Uterus (tissue), 2 donors: Measurements from ENCODE around the gene TAMALIN.

Source experiments
- POLR2A ChIP-seq, 2 donors: fragments of 450-650 bp; IDR thresholded peaks; one replicate each; pipeline ENCODE4 v1.6.1; 2016; ENCODE audit warnings: antibody characterized with exemption in 2 of 2, mild to moderate bottlenecking in 1 of 2, moderate library complexity in 1 of 2
- TF ChIP-seq, protein P1 (sequence below), 4 experiments: fragments of 200-600 bp in 2 of 4; fragments of 450-650 bp in 2 of 4; sonication (generic) in 2 of 4; IDR thresholded peaks; one replicate each; pipeline ENCODE4 v1.5.1; 2016 to 2019; ENCODE audit warnings: antibody characterized with exemption in 4 of 4, mild to moderate bottlenecking in 2 of 4, moderate library complexity in 1 of 4

GRCh38 chr12:52041695-52042123, 35.0 kb downstream of the TAMALIN start:
- no peak for TF ChIP-seq POLR2A (IDR thresholded peaks at IDR 0.05)
- TF ChIP-seq, protein P1, sequence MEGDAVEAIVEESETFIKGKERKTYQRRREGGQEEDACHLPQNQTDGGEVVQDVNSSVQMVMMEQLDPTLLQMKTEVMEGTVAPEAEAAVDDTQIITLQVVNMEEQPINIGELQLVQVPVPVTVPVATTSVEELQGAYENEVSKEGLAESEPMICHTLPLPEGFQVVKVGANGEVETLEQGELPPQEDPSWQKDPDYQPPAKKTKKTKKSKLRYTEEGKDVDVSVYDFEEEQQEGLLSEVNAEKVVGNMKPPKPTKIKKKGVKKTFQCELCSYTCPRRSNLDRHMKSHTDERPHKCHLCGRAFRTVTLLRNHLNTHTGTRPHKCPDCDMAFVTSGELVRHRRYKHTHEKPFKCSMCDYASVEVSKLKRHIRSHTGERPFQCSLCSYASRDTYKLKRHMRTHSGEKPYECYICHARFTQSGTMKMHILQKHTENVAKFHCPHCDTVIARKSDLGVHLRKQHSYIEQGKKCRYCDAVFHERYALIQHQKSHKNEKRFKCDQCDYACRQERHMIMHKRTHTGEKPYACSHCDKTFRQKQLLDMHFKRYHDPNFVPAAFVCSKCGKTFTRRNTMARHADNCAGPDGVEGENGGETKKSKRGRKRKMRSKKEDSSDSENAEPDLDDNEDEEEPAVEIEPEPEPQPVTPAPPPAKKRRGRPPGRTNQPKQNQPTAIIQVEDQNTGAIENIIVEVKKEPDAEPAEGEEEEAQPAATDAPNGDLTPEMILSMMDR (IDR thresholded peaks at IDR 0.05) = no peak
